ENCODE data around the gene TSPAN32.
"Not testable (repeated sequence)": the region's sequence is repeated elsewhere in the genome, so short reads cannot be mapped to it uniquely, and the experiment has no call there.

TSPAN32 gene

DNA sequence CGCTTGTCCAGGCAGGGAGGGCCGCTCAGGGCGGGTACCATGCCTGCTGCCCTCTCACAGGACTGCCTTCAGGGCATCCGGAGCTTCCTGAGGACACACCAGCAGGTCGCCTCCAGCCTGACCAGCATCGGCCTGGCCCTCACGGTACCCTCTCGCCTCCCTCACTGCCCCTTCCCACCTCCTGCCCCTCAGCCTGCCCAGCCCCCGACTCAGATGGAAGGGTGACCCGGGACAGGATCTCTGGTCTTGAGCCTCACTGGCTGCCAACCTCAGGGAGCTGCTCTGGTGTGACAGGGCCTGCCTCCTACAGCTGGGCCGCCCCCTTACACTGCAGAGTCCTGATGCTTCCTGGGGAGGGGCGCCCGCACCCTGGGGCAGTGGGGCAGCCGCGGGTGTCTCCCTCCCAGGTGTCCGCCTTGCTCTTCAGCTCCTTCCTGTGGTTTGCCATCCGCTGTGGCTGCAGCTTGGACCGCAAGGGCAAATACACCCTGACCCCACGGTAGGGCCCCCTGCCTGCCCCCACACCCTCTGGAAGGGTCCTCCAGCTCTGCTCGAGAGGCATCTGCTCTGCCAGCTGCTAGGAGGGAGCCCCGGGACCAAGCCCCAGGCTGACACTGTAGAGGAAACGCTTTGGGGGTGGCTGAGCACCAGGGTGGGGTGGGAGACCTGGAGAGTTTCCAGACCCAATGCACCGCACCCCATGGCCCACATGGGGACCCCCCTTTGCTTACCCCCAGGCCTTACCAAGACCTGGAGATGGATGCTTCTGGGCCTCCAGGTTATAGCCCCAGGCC, 14.6 kb downstream of the TSPAN32 start:
- DNase-seq = no peak

DNA sequence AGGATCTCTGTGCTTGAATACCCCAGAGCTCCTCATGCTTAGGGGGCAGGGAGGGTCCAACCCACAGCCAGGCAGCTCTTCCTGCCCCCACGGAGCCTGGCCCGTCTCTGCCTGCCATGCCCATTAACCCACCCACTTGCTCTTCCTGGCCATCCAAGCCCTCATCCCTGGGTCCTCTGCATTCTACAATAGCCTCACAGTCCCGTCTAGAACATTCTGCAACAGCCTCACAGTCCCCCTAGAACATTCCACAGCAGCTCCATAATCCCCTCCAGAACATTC, 15.1 kb downstream of the TSPAN32 start:
- no peak for DNase-seq

DNA sequence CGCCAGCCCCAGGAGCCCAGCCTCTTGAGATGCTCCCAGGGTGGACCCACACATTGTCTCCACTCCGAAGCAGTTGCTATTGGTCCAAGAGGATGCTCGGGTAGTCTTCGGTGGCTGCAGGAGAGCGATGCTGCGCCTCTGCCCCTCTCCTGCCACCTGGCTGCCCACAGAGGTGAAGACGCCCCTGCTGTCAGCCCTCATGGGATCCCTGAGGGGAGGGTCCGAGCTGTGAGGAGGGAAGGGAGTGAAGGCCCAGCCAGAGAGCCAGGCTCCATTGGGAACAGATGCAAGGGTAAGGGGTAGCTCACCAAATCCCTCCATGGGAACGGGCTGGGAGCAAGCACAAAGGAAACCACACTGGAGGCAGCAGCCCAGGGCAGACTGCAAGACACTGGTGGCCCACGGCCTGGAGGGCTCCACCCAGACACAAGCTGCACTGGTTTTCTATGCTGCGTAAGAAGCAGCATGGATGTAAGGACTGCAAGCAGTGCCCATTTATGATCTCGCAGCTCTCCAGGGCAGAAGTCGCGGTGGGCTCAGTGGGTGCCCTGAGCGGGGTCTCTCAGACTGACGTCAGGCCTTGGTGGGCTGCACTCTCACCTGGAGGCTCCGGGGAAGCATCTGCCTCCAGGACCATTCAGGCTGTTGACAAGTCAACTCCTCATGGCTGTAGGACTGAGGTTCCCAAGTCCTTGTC, 15.7 kb downstream of the TSPAN32 start:
- DNase-seq = no peak

DNA sequence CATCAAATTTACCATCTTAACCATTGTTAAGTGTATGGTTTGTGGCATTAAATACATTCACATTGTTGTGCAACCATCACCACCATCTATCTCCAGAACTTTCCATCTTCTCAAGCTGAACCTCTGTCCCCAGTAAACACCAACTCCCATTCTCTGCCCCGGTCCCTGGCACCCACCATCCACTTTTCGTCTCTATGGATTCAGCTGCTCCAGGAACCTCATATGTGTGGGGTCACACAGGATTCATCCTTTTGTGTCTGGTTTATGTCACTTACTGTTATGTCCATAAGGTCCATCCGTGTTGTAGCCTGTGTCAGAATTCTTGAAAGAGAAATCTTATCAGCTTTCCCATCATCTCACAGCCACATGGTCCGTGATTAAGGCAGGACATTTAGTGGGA, 16.3 kb downstream of the TSPAN32 start:
- DNase-seq = no peak

GRCh38 chr11:2318707-2319106, 16.9 kb downstream of the TSPAN32 start:
- no peak for DNase-seq

GRCh38 chr11:2319791-2320472, 18.1 kb downstream of the TSPAN32 start:
- no peak for DNase-seq

- no peak for DNase-seq
Measured at GRCh38 chr11:2320568-2321310, 18.9 kb downstream of the TSPAN32 start.

DNA sequence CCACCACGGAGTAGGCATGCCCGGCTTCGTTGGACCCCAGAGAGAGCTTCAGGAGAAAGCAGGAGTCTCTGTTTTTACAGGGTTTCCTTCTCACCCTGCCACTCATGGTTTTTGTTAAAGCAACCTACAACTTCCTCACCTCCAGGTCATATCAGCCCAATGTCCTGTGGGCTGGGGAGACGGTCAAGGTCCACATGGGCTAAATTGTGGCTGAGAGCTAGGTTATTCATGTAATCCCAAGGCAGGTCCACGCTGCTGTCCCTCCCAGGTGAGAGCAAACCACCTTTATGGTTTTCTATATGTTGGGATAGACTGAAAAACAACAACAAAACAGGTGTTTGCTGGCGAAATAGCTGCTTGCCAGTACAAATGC, 19.5 kb downstream of the TSPAN32 start:
- DNase-seq = no peak

- DNase-seq = no peak
Measured at GRCh38 chr11:2325123-2325522, 23.3 kb downstream of the TSPAN32 start.

DNA sequence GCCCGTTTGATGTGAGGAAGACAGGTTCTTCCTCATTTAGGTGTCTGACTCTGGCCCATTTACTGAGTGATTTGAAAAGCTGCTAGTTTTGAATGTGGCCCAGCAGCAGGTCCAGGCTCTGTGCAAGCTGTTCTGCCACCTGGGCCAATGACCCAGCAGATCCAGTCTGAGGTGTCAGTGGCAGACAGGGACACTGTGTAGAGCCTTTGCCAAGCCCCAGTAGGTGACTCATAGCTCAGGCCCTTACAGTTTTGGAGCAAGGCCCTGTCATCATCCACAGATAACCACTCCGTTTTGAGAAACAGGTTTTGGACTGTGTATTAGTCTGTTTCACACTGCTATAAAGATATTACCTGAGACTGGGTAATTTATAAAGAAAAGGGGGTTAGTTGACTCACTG, 23.9 kb downstream of the TSPAN32 start:
- DNase-seq = no peak

DNA sequence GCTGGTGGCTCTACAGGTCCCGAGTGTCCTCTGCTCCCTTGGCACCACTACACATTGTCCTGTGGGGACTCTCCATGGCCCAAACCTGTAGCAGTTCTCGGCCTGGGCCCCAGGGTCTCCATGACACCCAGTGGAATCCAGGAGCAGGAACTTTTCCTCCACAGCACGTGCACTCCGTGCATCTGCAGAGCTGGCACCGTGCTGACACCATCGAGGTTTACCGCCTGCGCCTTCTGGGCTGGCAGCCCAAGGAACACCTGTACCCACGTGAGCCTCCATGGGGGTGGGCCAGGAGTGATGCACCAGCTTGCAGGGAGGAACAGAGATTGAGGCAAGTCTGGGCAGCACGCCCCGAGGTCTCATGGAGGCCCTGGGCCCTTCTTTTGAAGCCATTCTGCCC, 25.2 kb downstream of the TSPAN32 start:
- DNase-seq = no peak

DNA sequence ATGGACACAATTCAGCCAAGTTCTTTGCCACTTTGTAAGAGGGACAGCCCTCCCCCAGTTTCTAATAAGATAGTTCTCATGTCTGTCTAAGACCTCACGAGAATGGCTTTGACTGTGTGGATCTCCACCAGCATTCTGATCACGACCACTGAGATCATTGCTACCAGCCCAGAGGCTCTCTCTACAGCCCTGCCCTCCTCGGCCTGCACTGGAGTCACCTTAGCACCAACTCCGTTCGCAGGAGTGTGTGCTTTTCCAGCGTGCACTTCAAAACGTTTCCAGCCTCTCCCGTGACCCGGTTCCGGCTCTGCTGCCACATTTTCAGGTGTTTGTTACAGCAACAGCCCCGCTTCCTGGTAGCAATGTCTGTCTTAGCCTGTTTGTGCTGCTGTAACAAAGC, 26.2 kb downstream of the TSPAN32 start:
- no peak for DNase-seq

GRCh38 chr11:2328656-2329354, 27.0 kb downstream of the TSPAN32 start:
- DNase-seq = no peak

DNA sequence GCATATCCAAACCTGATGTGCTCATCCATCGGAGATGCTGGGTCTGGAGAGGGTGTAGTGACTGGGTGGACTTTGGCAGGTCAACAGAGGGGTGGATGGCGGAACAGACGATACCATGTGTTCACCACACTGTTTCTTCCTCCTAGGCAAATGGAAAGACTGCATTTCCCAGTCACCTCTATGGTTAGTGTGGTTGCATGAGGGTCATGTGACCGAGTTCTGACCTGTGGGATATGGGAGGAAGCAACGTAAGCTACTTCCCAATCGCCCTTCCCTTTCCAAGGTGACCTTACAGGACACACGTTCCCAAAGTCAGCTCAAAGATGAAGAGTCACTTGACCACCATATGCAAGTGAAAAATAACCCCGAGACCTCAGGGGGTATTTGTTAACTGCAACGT, 27.7 kb downstream of the TSPAN32 start:
- no peak for DNase-seq

DNA sequence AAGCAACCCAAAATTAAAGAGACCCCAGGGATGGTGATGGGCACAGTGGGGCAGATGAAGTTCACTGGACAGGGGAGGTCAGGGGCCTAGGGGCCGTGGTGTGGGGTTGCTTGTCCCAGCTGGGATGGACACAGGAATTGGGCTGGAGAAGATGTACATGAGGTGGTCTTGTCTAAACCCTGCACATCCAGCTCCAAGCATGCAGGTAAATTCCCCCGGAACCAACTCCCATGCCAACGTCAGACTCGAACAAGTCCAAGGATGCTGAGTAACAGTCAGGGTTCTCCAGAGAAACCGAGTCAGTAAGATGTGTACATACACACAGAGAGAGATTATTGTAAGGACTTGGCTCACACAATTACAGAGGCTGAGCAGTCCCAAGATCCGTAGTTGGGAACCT, 28.9 kb downstream of the TSPAN32 start:
- DNase-seq = no peak

GRCh38 chr11:2331404-2331803, 29.6 kb downstream of the TSPAN32 start:
- DNase-seq = no peak

DNA sequence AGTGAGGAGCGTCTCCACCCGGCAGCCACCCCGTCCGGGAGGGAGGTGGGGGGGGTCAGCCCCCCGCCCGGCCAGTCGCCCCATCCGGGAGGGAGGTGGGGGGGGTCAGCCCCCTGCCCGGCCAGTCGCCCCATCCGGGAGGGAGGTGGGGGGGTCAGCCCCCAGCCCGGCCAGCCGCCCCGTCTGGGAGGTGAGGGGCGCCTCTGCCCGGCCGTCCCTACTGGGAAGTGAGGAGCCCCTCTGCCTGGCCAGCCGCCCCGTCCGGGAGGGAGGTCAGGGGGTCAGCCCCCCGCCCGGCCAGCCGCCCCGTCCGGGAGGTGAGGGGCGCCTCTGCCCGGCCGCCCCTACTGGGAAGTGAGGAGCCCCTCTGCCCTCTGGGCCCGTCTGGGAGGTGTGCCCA, 30.8 kb downstream of the TSPAN32 start:
- not testable (repeated sequence) for DNase-seq

DNA sequence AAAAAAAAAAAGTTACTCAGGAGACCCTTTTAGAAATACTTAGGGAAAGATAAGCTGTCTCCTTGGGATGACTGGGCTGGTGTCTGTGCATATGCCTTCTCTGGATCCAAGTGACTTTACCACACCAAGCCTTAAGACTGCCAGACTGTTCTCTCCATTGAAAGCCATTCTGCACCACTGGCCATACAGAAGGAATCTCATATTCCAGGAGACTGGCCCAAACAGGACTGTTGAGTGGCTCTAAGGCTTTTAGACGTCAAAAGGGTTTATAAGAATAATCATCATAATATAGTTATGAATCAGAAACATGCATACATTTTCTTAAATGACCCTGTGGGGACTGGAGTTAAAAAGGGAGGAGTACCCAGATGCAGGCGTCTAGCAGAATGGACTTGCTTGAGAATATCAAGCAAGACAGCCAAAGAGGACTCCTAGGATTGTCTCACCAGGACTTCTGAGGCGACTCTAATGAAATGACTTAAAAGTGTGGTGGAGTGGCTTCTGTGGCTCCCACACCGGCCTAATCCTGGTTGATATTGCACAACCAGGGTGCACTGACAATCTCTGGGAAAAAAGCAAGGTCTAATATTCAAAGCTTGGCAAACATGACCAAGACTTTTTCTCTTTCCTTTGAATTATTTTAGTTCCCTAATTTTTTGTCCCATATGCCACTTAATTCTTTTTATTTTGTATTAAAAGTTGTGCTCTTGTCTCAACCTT, 31.8 kb downstream of the TSPAN32 start:
- not testable (repeated sequence) for DNase-seq

- not testable (repeated sequence) for DNase-seq
Measured at GRCh38 chr11:2335286-2335685, 33.5 kb downstream of the TSPAN32 start.

DNA sequence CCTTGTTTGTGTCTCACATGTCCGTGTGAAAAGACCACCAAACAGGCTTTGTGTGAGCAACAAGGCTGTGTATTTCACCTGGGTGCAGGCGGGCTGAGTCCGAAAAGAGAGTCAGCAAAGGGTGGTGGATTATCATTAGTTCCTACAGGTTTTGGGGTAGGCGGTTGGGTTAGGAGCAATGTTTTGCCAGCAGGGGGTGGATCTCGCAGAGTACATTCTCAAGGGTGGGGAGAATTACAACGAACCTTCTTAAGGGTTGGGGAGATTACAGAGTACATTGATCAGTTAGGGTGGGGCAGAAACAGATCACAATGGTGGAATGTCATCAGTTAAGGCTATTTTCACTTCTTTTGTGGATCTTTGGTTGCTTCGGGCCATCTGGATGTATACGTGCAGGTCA, 36.9 kb downstream of the TSPAN32 start:
- not testable (repeated sequence) for DNase-seq

DNA sequence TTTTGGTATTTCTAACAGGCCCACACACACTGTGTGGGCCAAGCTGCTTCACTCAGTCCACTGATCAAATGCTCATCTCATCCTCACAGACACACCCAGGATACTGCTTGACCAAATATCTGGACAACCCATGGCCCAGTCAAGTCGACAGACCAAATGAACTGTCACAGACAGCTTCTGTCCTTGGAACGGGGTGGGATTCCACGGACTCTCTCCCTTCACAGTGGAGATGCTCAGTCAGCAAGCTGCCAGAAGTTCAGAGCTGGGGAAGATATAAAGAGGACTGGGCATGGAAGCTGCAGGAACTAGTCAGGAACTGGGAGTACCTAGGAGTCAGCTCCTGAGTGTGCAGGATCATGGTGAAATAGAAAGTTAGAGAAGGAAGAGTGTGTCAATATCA, 40.7 kb downstream of the TSPAN32 start:
- no peak for DNase-seq

DNA sequence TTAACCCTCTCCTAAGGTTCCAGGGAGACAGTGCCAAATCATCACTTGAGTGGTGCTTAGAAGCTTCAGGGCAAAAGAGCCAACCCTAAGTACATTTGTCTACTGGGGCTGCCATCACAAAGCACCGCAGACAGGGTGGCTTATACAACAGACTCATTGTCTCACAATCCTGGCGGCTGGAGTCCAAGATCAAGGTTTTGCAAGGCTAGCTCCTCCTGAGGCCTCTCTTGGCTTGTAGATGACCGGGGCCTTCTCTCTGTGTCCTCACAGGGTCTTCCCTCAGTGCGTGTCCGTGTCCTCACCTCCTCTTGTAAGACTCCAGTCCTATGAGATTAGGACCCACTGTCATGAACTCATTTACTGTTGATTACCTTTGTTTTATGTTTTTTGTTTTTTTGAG, 41.2 kb downstream of the TSPAN32 start:
- no peak for DNase-seq
